8988T (cell line): ENCODE data around the gene HES2.
"Not testable (repeated sequence)": the region's sequence is repeated elsewhere in the genome, so short reads cannot be mapped to it uniquely, and the experiment has no call there.

Experiments
- DNase-seq: peaks from one replicate; pipeline ENCODE4 v3.0.0; 2011

The HES2 gene

GRCh38 chr1:6435129-6435528 lies 15.4 kb upstream of the HES2 start:
- DNase-seq: no peak

GRCh38 chr1:6434186-6434585 lies 14.5 kb upstream of the HES2 start:
- DNase-seq: no peak

- DNase-seq: not testable (repeated sequence)
Observed at GRCh38 chr1:6431645-6432579, 12.2 kb upstream of the HES2 start.

GRCh38 chr1:6429660-6430411 lies 10.1 kb upstream of the HES2 start:
- DNase-seq: not testable (repeated sequence)

GRCh38 chr1:6428453-6428852 lies 8.7 kb upstream of the HES2 start:
- DNase-seq: not testable (repeated sequence)

- DNase-seq: no peak
Observed at GRCh38 chr1:6427441-6428390, 8.0 kb upstream of the HES2 start.

GRCh38 chr1:6426972-6427350 lies 7.2 kb upstream of the HES2 start:
- no peak for DNase-seq

- no peak for DNase-seq
Observed at GRCh38 chr1:6426277-6426971, 6.7 kb upstream of the HES2 start.

GRCh38 chr1:6425658-6426057 lies 5.9 kb upstream of the HES2 start:
- no peak for DNase-seq

- no peak for DNase-seq
Observed at GRCh38 chr1:6424619-6425593, 5.2 kb upstream of the HES2 start, which contains the start of gene ESPN. TSS of gene ESPN (plus strand) at chr1:6424776. CDS start at chr1:6424956, 180 bp downstream.

GRCh38 chr1:6424000-6424565 lies 4.4 kb upstream of the HES2 start:
- DNase-seq: no peak

GRCh38 chr1:6423321-6423999 lies 3.7 kb upstream of the HES2 start:
- DNase-seq: peak; percentile 92

GRCh38 chr1:6421266-6421665 lies 1.5 kb upstream of the HES2 start:
- DNase-seq: no peak

- DNase-seq: no peak
Observed at GRCh38 chr1:6420454-6421042, 829 bp upstream of the HES2 start.

GRCh38 chr1:6419397-6419803 lies 319 bp downstream of the HES2 start:
- DNase-seq: peak; percentile 78

GRCh38 chr1:6418668-6419396 lies 887 bp downstream of the HES2 start:
- DNase-seq: no peak

- no peak for DNase-seq
Observed at GRCh38 chr1:6417961-6418667, 1.6 kb downstream of the HES2 start.

GRCh38 chr1:6416906-6417305 lies 2.8 kb downstream of the HES2 start:
- no peak for DNase-seq
